Measurements from ENCODE around the gene GNAQ. TPM values are rescaled to one million over a fixed set of nuclear protein-coding genes. Genes with fewer than 3 reads are reported as not detected.

Gene GNAQ
- total and polyA plus RNA-seq, 2 donors (not counting 1 experiment from before 2014, with no cell fraction given) = 30.4 to 74.3 TPM

GRCh38 chr9:77893706-77894105 lies 137.9 kb downstream of the GNAQ start:
- no peaks in the 10 kb centered on the region for H3K27me3 ChIP-seq (ENCODE audit: control insufficient read depth, insufficient read depth, low read length)
- no peak overlapping the region for H2AFZ ChIP-seq (ENCODE audit: low read length)
- TF ChIP-seq EZH2 (IDR thresholded peaks at IDR 0.05; ENCODE audit: low read length, missing control alignments) (no peak), CTCF (conservative IDR thresholded peaks at IDR 0.05 in 1 of 2, IDR thresholded peaks at IDR 0.05 in 1 of 2; ENCODE audit: low read depth in 1 of 2, low read length in 2 of 2) (no peak)
- no peaks in the 10 kb centered on the region for H4K20me1 ChIP-seq (ENCODE audit: control insufficient read depth, extremely low read depth, insufficient read depth, low read length)
- H3K4me2 ChIP-seq (ENCODE audit: extremely low read depth, insufficient read depth, low read length) = no peak overlapping the region
- H3K9me3 ChIP-seq (ENCODE audit: control insufficient read depth, insufficient read depth, low read depth, low read length) = no peaks in the 10 kb centered on the region
- no peak overlapping the region for H3K9ac ChIP-seq (ENCODE audit: insufficient read depth, low read length)
- peaks cover 2% of the 10 kb centered on the region for H3K4me1 ChIP-seq (ENCODE audit: control insufficient read depth, extremely low read depth, insufficient read depth, low read length)
- no peaks in the 10 kb centered on the region for H3K36me3 ChIP-seq (ENCODE audit: control insufficient read depth, insufficient read depth, low read length)
- no peak overlapping the region for H3K4me3 ChIP-seq (replicated peaks in 1 of 4; ENCODE audit: control extremely low read depth in 1 of 4, insufficient read depth in 1 of 4, low read depth in 3 of 4, low read length in 4 of 4)
- no peak overlapping the region for H3K27ac ChIP-seq (ENCODE audit: insufficient read depth, low read length)
- no peak for DNase-seq (ENCODE audit: low read depth in 2 of 2)
- no peaks in the 10 kb centered on the region for H3K79me2 ChIP-seq (ENCODE audit: control insufficient read depth, insufficient read depth, low read length)

- Histone ChIP-seq H3K4me2 (ENCODE audit: extremely low read depth, insufficient read depth, low read length) (no peak overlapping the region), H2AFZ (ENCODE audit: low read length) (no peak overlapping the region), H4K20me1 (ENCODE audit: control insufficient read depth, extremely low read depth, insufficient read depth, low read length) (no peaks in the 10 kb centered on the region), H3K27ac (ENCODE audit: insufficient read depth, low read length) (no peak overlapping the region), H3K36me3 (ENCODE audit: control insufficient read depth, insufficient read depth, low read length) (no peaks in the 10 kb centered on the region), H3K4me1 (ENCODE audit: control insufficient read depth, extremely low read depth, insufficient read depth, low read length) (peaks cover 2% of the 10 kb centered on the region), H3K79me2 (ENCODE audit: control insufficient read depth, insufficient read depth, low read length) (no peaks in the 10 kb centered on the region), H3K4me3 (replicated peaks in 1 of 4; ENCODE audit: control extremely low read depth in 1 of 4, insufficient read depth in 1 of 4, low read depth in 3 of 4, low read length in 4 of 4) (no peak overlapping the region), H3K9ac (ENCODE audit: insufficient read depth, low read length) (no peak overlapping the region), H3K27me3 (ENCODE audit: control insufficient read depth, insufficient read depth, low read length) (no peaks in the 10 kb centered on the region), H3K9me3 (ENCODE audit: control insufficient read depth, insufficient read depth, low read depth, low read length) (no peaks in the 10 kb centered on the region)
- DNase-seq (ENCODE audit: low read depth in 2 of 2) = no peak
- TF ChIP-seq CTCF (conservative IDR thresholded peaks at IDR 0.05 in 1 of 2, IDR thresholded peaks at IDR 0.05 in 1 of 2; ENCODE audit: low read depth in 1 of 2, low read length in 2 of 2) = no peak
- TF ChIP-seq EZH2 (IDR thresholded peaks at IDR 0.05; ENCODE audit: low read length, missing control alignments) = no peak
These were observed 138.6 kb downstream of the GNAQ start for GRCh38 chr9:77892955-77893514.

- H3K27me3 ChIP-seq (ENCODE audit: control insufficient read depth, insufficient read depth, low read length) = no peaks in the 10 kb centered on the region
- no peak overlapping the region for H3K27ac ChIP-seq (ENCODE audit: insufficient read depth, low read length)
- no peak for TF ChIP-seq EZH2 (IDR thresholded peaks at IDR 0.05; ENCODE audit: low read length, missing control alignments)
- no peak overlapping the region for H3K9ac ChIP-seq (ENCODE audit: insufficient read depth, low read length)
- no peaks in the 10 kb centered on the region for H3K9me3 ChIP-seq (ENCODE audit: control insufficient read depth, insufficient read depth, low read depth, low read length)
- H2AFZ ChIP-seq (ENCODE audit: low read length) = no peak overlapping the region
- no peak overlapping the region for H3K4me3 ChIP-seq (replicated peaks in 1 of 4; ENCODE audit: control extremely low read depth in 1 of 4, insufficient read depth in 1 of 4, low read depth in 3 of 4, low read length in 4 of 4)
- no peaks in the 10 kb centered on the region for H3K79me2 ChIP-seq (ENCODE audit: control insufficient read depth, insufficient read depth, low read length)
- H3K4me2 ChIP-seq (ENCODE audit: extremely low read depth, insufficient read depth, low read length) = no peak overlapping the region
- peaks cover 2% of the 10 kb centered on the region for H3K4me1 ChIP-seq (ENCODE audit: control insufficient read depth, extremely low read depth, insufficient read depth, low read length)
- no peaks in the 10 kb centered on the region for H3K36me3 ChIP-seq (ENCODE audit: control insufficient read depth, insufficient read depth, low read length)
- H4K20me1 ChIP-seq (ENCODE audit: control insufficient read depth, extremely low read depth, insufficient read depth, low read length) = no peaks in the 10 kb centered on the region
- DNase-seq (ENCODE audit: low read depth in 2 of 2) = no peak
These were observed 139.4 kb downstream of the GNAQ start for GRCh38 chr9:77892171-77892570.

All from fibroblast of lung (primary cell).